HG03460 (cell line): ENCODE results near the gene HEG1.

Experiments used
- ATAC-seq: cut with Tn5 transposase; IDR thresholded peaks from one replicate; pipeline ENCODE4 v1.9.1; 2021; ENCODE audit not compliant: unreplicated experiment

HEG1 gene

GRCh38 chr3:124997303-124998246 lies 58.2 kb downstream of the HEG1 start:
- ATAC-seq, result no peak

GRCh38 chr3:124995460-124995994 lies 60.3 kb downstream of the HEG1 start:
- ATAC-seq, result no peak

GRCh38 chr3:124993466-124993865 lies 62.3 kb downstream of the HEG1 start:
- no peak for ATAC-seq

GRCh38 chr3:124992041-124992440 lies 63.8 kb downstream of the HEG1 start:
- ATAC-seq, result no peak

- ATAC-seq, result no peak
These were observed 69.3 kb downstream of the HEG1 start for GRCh38 chr3:124986192-124987143.

GRCh38 chr3:124985349-124985748 lies 70.4 kb downstream of the HEG1 start:
- ATAC-seq, result no peak

GRCh38 chr3:124984754-124985153 lies 71.0 kb downstream of the HEG1 start:
- no peak for ATAC-seq

GRCh38 chr3:124982855-124983254 lies 72.9 kb downstream of the HEG1 start:
- ATAC-seq, result no peak

- no peak for ATAC-seq
These were observed 74.3 kb downstream of the HEG1 start for GRCh38 chr3:124981472-124981871.

- no peak for ATAC-seq
These were observed 77.2 kb downstream of the HEG1 start for GRCh38 chr3:124978627-124979026.

GRCh38 chr3:124976383-124976782 lies 79.4 kb downstream of the HEG1 start:
- no peak for ATAC-seq

- no peak for ATAC-seq
These were observed 81.1 kb downstream of the HEG1 start for GRCh38 chr3:124974691-124975090.

GRCh38 chr3:124973290-124973689 lies 82.5 kb downstream of the HEG1 start:
- ATAC-seq, result no peak

GRCh38 chr3:124972457-124972856 lies 83.3 kb downstream of the HEG1 start:
- ATAC-seq, result no peak

GRCh38 chr3:124969963-124970722 lies 85.7 kb downstream of the HEG1 start:
- no peak for ATAC-seq

- ATAC-seq, result no peak
These were observed 86.6 kb downstream of the HEG1 start for GRCh38 chr3:124969190-124969589.

- ATAC-seq, result no peak
These were observed 87.8 kb downstream of the HEG1 start for GRCh38 chr3:124967964-124968363.

GRCh38 chr3:124966521-124967445 lies 89.0 kb downstream of the HEG1 start:
- ATAC-seq, result no peak

- ATAC-seq, result no peak
These were observed 90.4 kb downstream of the HEG1 start for GRCh38 chr3:124965413-124965812.

GRCh38 chr3:124964387-124964786 lies 91.4 kb downstream of the HEG1 start:
- no peak for ATAC-seq
